HG02938 (cell line): ENCODE data around the gene TRHDE.

Source experiments
- ATAC-seq: cut with Tn5 transposase; IDR thresholded peaks from one replicate; pipeline ENCODE4 v1.9.1; 2021; ENCODE audit warnings: mild to moderate bottlenecking, moderate library complexity; ENCODE audit not compliant: unreplicated experiment

Gene TRHDE

GRCh38 chr12:72433298-72433697 is 161.1 kb downstream of the TRHDE start:
- no peak for ATAC-seq

- ATAC-seq, result no peak
Measured at GRCh38 chr12:72434999-72435398, 162.8 kb downstream of the TRHDE start.

- no peak for ATAC-seq
Measured at GRCh38 chr12:72442217-72442616, 170.0 kb downstream of the TRHDE start.

- ATAC-seq, result no peak
Measured at GRCh38 chr12:72444125-72444524, 172.0 kb downstream of the TRHDE start.

- ATAC-seq, result no peak
Measured at GRCh38 chr12:72444566-72444965, 172.4 kb downstream of the TRHDE start.

- no peak for ATAC-seq
Measured at GRCh38 chr12:72448089-72448488, 175.9 kb downstream of the TRHDE start.

GRCh38 chr12:72448805-72449204 is 176.6 kb downstream of the TRHDE start:
- no peak for ATAC-seq

GRCh38 chr12:72453066-72453465 is 180.9 kb downstream of the TRHDE start:
- no peak for ATAC-seq

GRCh38 chr12:72453550-72453949 is 181.4 kb downstream of the TRHDE start:
- no peak for ATAC-seq

- ATAC-seq, result no peak
Measured at GRCh38 chr12:72464471-72464870, 192.3 kb downstream of the TRHDE start.

GRCh38 chr12:72465155-72465554 is 193.0 kb downstream of the TRHDE start:
- ATAC-seq, result no peak

- ATAC-seq, result no peak
Measured at GRCh38 chr12:72465940-72466630, 193.9 kb downstream of the TRHDE start.

- ATAC-seq, result no peak
Measured at GRCh38 chr12:72467985-72468384, 195.8 kb downstream of the TRHDE start.

- no peak for ATAC-seq
Measured at GRCh38 chr12:72468505-72468904, 196.3 kb downstream of the TRHDE start.

GRCh38 chr12:72471806-72472205 is 199.6 kb downstream of the TRHDE start:
- ATAC-seq, result no peak

- ATAC-seq, result no peak
Measured at GRCh38 chr12:72472350-72472749, 200.2 kb downstream of the TRHDE start.

- ATAC-seq, result no peak
Measured at GRCh38 chr12:72476301-72476700, 204.1 kb downstream of the TRHDE start.

- ATAC-seq, result no peak
Measured at GRCh38 chr12:72485017-72485701, 213.0 kb downstream of the TRHDE start.

GRCh38 chr12:72491426-72491825 is 219.3 kb downstream of the TRHDE start:
- no peak for ATAC-seq

GRCh38 chr12:72493407-72493806 is 221.2 kb downstream of the TRHDE start:
- no peak for ATAC-seq

- no peak for ATAC-seq
Measured at GRCh38 chr12:72498354-72498753, 226.2 kb downstream of the TRHDE start.

GRCh38 chr12:72499244-72499643 is 227.1 kb downstream of the TRHDE start:
- ATAC-seq, result no peak

GRCh38 chr12:72502546-72502945 is 230.4 kb downstream of the TRHDE start:
- ATAC-seq, result no peak
